Common myeloid progenitor, CD34-positive (primary cell): ENCODE measurements around the gene KPNA6.
A peak's percentile ranks its signal among the peaks of the same experiment; 100 is the strongest.

Experiments used
- CTCF ChIA-PET: fragments of 350-600 bp; sonication (Branson Sonifier 250); formaldehyde crosslinking; loops from one replicate; lab custom pipeline; 2021; ENCODE audit warnings: antibody characterized with exemption; lab: Charles Lee
- POLR2A ChIA-PET: fragments of 350-600 bp; sonication (Branson Sonifier 250); formaldehyde crosslinking; loops from one replicate; lab custom pipeline; 2021; ENCODE audit warnings: antibody characterized with exemption; lab: Charles Lee
- DNase-seq, 3 donors: peaks; one replicate each; pipeline versions ENCODE4 v3.0.0 to v3.0.0-alpha.2; 2013
- H3K27ac ChIP-seq, 2 experiments: 1 replicate in 1 of 2; 2 replicates in 1 of 2; pipeline ENCODE4 v1.7.0; 2013; ENCODE audit warnings: inconsistent platforms in 2 of 2, low read length in 2 of 2, mild to moderate bottlenecking in 2 of 2, low read depth in 1 of 2, moderate library complexity in 1 of 2; ENCODE audit not compliant: severe bottlenecking in 2 of 2, insufficient read depth in 1 of 2, poor library complexity in 1 of 2
- H3K27me3 ChIP-seq, 5 experiments: replicated peaks in 2 of 5; 1 replicate in 3 of 5; 2 replicates in 2 of 5; pipeline versions ENCODE4 v1.6.1 to v1.7.0; 2013; ENCODE audit warnings: low read length in 4 of 5, mild to moderate bottlenecking in 2 of 5, moderate library complexity in 2 of 5, inconsistent platforms in 1 of 5; ENCODE audit not compliant: insufficient read depth in 5 of 5, control insufficient read depth in 4 of 5
- H3K36me3 ChIP-seq, 4 experiments: 1 replicate in 2 of 4; 2 replicates in 2 of 4; pipeline versions ENCODE4 v1.6.1 to v1.7.0; 2013; ENCODE audit warnings: low read length in 3 of 4, control low read depth in 1 of 4, mild to moderate bottlenecking in 1 of 4; ENCODE audit not compliant: control insufficient read depth in 4 of 4, insufficient read depth in 4 of 4
- H3K4me1 ChIP-seq, 4 experiments: 1 replicate in 3 of 4; 2 replicates in 1 of 4; pipeline versions ENCODE4 v1.6.1 to v1.7.1; 2013; ENCODE audit warnings: low read length in 3 of 4, mild to moderate bottlenecking in 3 of 4, control low read depth in 1 of 4, inconsistent platforms in 1 of 4, moderate library complexity in 1 of 4; ENCODE audit not compliant: control insufficient read depth in 4 of 4, insufficient read depth in 4 of 4; ENCODE audit errors: control extremely low read depth in 1 of 4
- H3K4me3 ChIP-seq, 7 experiments: 1 replicate in 4 of 7; 2 replicates in 3 of 7; pipeline versions ENCODE4 v1.5.1 to v1.7.0; 2013; ENCODE audit warnings: mild to moderate bottlenecking in 7 of 7, low read length in 6 of 7, moderate library complexity in 6 of 7, inconsistent platforms in 2 of 7, low read depth in 2 of 7, control low read depth in 1 of 7; ENCODE audit not compliant: insufficient read depth in 4 of 7, control insufficient read depth in 1 of 7; ENCODE audit errors: extremely low read depth in 1 of 7
- H3K9me3 ChIP-seq, 5 experiments: 1 replicate in 4 of 5; 2 replicates in 1 of 5; pipeline versions ENCODE4 v1.6.1 to v1.7.1; 2013; ENCODE audit warnings: low read length in 4 of 5, mild to moderate bottlenecking in 2 of 5, inconsistent platforms in 1 of 5, low read depth in 1 of 5, moderate library complexity in 1 of 5; ENCODE audit not compliant: control insufficient read depth in 4 of 5, insufficient read depth in 2 of 5; ENCODE audit errors: control extremely low read depth in 1 of 5
- WGBS: methylation state at CpG from one replicate; pipeline ENCODE4 v1.1.5; 2013; ENCODE audit not compliant: insufficient coverage; 5-methylcytosine and 5-hydroxymethylcytosine counted together

KPNA6 gene

GRCh38 chr1:32068957-32069588 is 38.8 kb upstream of the KPNA6 start:
- ChIA-PET POLR2A (no interaction called here), CTCF (no interaction called here)
- no peak overlapping the region for H3K4me3 ChIP-seq
- 100% methylated on average over 5 of the region's 5 CpGs for WGBS
- no peaks in the 10 kb centered on the region for H3K9me3 ChIP-seq
- H3K27ac ChIP-seq, result no peak overlapping the region
- no peaks in the 10 kb centered on the region for H3K27me3 ChIP-seq
- H3K36me3 ChIP-seq, result no peaks in the 10 kb centered on the region
- no peak for DNase-seq
- H3K4me1 ChIP-seq, result peaks cover 12 to 50% (median 33%) of the 10 kb centered on the region in 4 experiments

GRCh38 chr1:32071758-32072621 is 35.9 kb upstream of the KPNA6 start:
- 0% methylated on average over 7 of the region's 14 CpGs for WGBS
- Histone ChIP-seq H3K36me3 (peaks cover 4 to 19% (median 15%) of the 10 kb centered on the region in 4 experiments), H3K4me3 (peak overlapping the region; percentile 69 to 90 (median 83)), H3K4me1 (peaks cover 6 to 33% (median 22%) of the 10 kb centered on the region in 4 experiments), H3K27me3 (no peaks in the 10 kb centered on the region), H3K9me3 (no peaks in the 10 kb centered on the region), H3K27ac (peak overlapping the region in 1 of 2 experiments; percentile 54)
- ChIA-PET POLR2A (interaction anchor here (1.1 to 1.7 kb wide), 2 partner anchors 36 to 107 kb away, joined by 3 to 4 read pairs; partner anchors contain the start of genes KPNA6 and TXLNA), CTCF (interaction anchor here (0.9 to 2.3 kb wide), 3 partner anchors 12 to 18 kb away, joined by 3 to 12 read pairs (median 10); no protein-coding TSS in a partner anchor)
- DNase-seq, result peak in 1 of 3 donors; percentile 45

- Histone ChIP-seq H3K27ac (peak within 1 kb of the TSS in 1 of 2 experiments; percentile 78), H3K36me3 (peaks cover 6 to 27% (median 23%) of the 10 kb centered on the region in 4 experiments), H3K9me3 (no peaks in the 10 kb centered on the region), H3K4me1 (peaks cover 6 to 29% (median 19%) of the 10 kb centered on the region in 4 experiments), H3K27me3 (no peaks in the 10 kb centered on the region), H3K4me3 (peak within 1 kb of the TSS; percentile 69 to 90 (median 83))
- ChIA-PET CTCF (interaction anchor here (0.8 to 2.3 kb wide), 13 partner anchors 9 to 129 kb away, joined by 3 to 12 read pairs (median 5); partner anchors contain the start of gene KPNA6), POLR2A (interaction anchor here (1.0 to 1.7 kb wide), 3 partner anchors 35 to 107 kb away, joined by 3 to 4 read pairs (median 3); partner anchors contain the start of genes KPNA6 and TXLNA)
- DNase-seq, result peak; percentile 95 to 99 (median 98)
- WGBS, result 0% methylated on average over 61 of the region's 67 CpGs
Observed at GRCh38 chr1:32072622-32073298, 35.1 kb upstream of the KPNA6 start, which contains the start of gene TMEM39B. Gene TMEM39B, plus strand, starts transcription at chr1:32072939. Its CDS starts 109 bp downstream, at chr1:32073048.

GRCh38 chr1:32073299-32074229 is 34.3 kb upstream of the KPNA6 start:
- H3K27me3 ChIP-seq, result no peaks in the 10 kb centered on the region
- POLR2A ChIA-PET, result interaction anchor here (1.0 to 1.7 kb wide), 3 partner anchors 34 to 106 kb away, joined by 3 to 4 read pairs (median 3); partner anchors contain the start of genes KPNA6 and TXLNA
- peaks cover 6 to 26% (median 19%) of the 10 kb centered on the region in 4 experiments for H3K4me1 ChIP-seq
- H3K4me3 ChIP-seq, result peak overlapping the region; percentile 69 to 90 (median 83)
- H3K27ac ChIP-seq, result peak overlapping the region in 1 of 2 experiments; percentile 78
- H3K9me3 ChIP-seq, result no peaks in the 10 kb centered on the region
- WGBS, result 29% methylated on average over 19 of the region's 28 CpGs
- peaks cover 7 to 34% (median 27%) of the 10 kb centered on the region in 4 experiments for H3K36me3 ChIP-seq
- DNase-seq, result peak; percentile 95 to 98 (median 97)
- CTCF ChIA-PET, result interaction anchor here (0.8 to 2.3 kb wide), 13 partner anchors 8 to 128 kb away, joined by 3 to 12 read pairs (median 5); partner anchors contain the start of gene KPNA6

- Histone ChIP-seq H3K27ac (no peak overlapping the region), H3K27me3 (no peaks in the 10 kb centered on the region), H3K36me3 (peaks cover 7 to 39% (median 30%) of the 10 kb centered on the region in 4 experiments), H3K4me1 (peaks cover 6 to 23% (median 19%) of the 10 kb centered on the region in 4 experiments), H3K4me3 (no peak overlapping the region), H3K9me3 (no peaks in the 10 kb centered on the region)
- WGBS, result 98% methylated on average over 6 of the region's 9 CpGs
- DNase-seq, result no peak
- CTCF ChIA-PET, result interaction anchor here (0.7 to 1.8 kb wide), 2 partner anchors 9 to 33 kb away, joined by 3 to 5 read pairs; partner anchors contain the start of gene KPNA6
- POLR2A ChIA-PET, result no interaction called here
Observed at GRCh38 chr1:32074841-32075240, 33.0 kb upstream of the KPNA6 start.
